A549 (cell line): ENCODE results near the gene NPW. TPM values are rescaled to one million over a fixed set of nuclear protein-coding genes. Genes with fewer than 3 reads are reported as not detected.

ENCODE experiments used
- ATAC-seq, 2 experiments: fragments of 200-7000 bp in 1 of 2; fragments of >200 bp in 1 of 2; cut with Nextera tagmentation in 1 of 2; cut with Tn5 transposase in 1 of 2; 3 replicates each; pipeline versions ENCODE4 v1.8.0 to v1.9.1; 2018 to 2020; ENCODE audit warnings: mild to moderate bottlenecking in 1 of 2, moderate library complexity in 1 of 2
- CTCF ChIA-PET: fragments of 300-600 bp; sonication (Branson Sonifier 250); formaldehyde crosslinking; extraction: SDS; loops from one replicate; lab custom pipeline; 2021; ENCODE audit warnings: antibody characterized with exemption, inconsistent platforms; lab: Yijun Ruan, JAX
- POLR2A ChIA-PET: fragments of 350-600 bp; formaldehyde crosslinking; extraction: SDS; loops from one replicate; lab custom pipeline; 2021; ENCODE audit warnings: antibody characterized with exemption, inconsistent platforms; lab: Yijun Ruan, JAX
- DNase-seq, 2 experiments: peaks; one replicate each; pipeline versions ENCODE4 v3.0.0 to v3.0.0-alpha.2; 2011 to 2016; ENCODE audit warnings: low read depth in 1 of 2, low spot score in 1 of 2
- FAIRE-seq: peaks from 2 replicates; lab custom pipeline; 2011; peaks lifted over from hg19 to GRCh38; lab: Jason Lieb, UNC
- H3K27ac ChIP-seq, 2 experiments: fragments of >200 bp; sonication (Bioruptor Twin); formaldehyde crosslinking; 3 replicates each; pipeline ENCODE4 v1.5.1; 2016 to 2017
- H3K4me1 ChIP-seq: fragments of >200 bp; sonication (Bioruptor Twin); formaldehyde crosslinking; 3 replicates; pipeline ENCODE4 v1.6.1; 2016
- H3K4me2 ChIP-seq: fragments of >200 bp; sonication (Bioruptor Twin); formaldehyde crosslinking; 3 replicates; pipeline ENCODE4 v1.6.1; 2016
- H3K4me3 ChIP-seq: fragments of >200 bp; sonication (Bioruptor Twin); formaldehyde crosslinking; 3 replicates; pipeline ENCODE4 v1.5.1; 2016
- H3K9me3 ChIP-seq: fragments of >200 bp; sonication (Bioruptor Twin); formaldehyde crosslinking; 3 replicates; pipeline ENCODE4 v1.6.1; 2016
- BCL3 ChIP-seq: fragments of >200 bp; sonication (Bioruptor Twin); formaldehyde crosslinking; IDR thresholded peaks from 3 replicates; pipeline ENCODE4 v1.6.1; 2016
- CHD2 ChIP-seq: fragments of 150-350 bp; IDR thresholded peaks from 2 replicates; pipeline ENCODE4 v1.6.1; 2014; ENCODE audit warnings: low read length; ENCODE audit not compliant: partially characterized antibody
- CTCF ChIP-seq: fragments of >200 bp; sonication (Bioruptor Twin); formaldehyde crosslinking; IDR thresholded peaks from 3 replicates; pipeline ENCODE4 v1.5.1; 2016
- E2F6 ChIP-seq: IDR thresholded peaks from 2 replicates; pipeline ENCODE4 v1.6.1; 2012; ENCODE audit warnings: low read depth, borderline replicate concordance
- FOSB ChIP-seq: fragments of 250-450 bp; sonication (Bioruptor Pico); IDR thresholded peaks from 2 replicates; pipeline ENCODE4 v1.5.0; 2020; ENCODE audit warnings: mild to moderate bottlenecking, moderate library complexity
- FOXS1 ChIP-seq: fragments of 250-450 bp; sonication (Bioruptor Pico); IDR thresholded peaks from 2 replicates; pipeline ENCODE4 v1.5.0; 2020; ENCODE audit warnings: mild to moderate bottlenecking, moderate library complexity
- GATA3 ChIP-seq: IDR thresholded peaks from 2 replicates; pipeline ENCODE4 v1.6.1; 2012; ENCODE audit warnings: borderline replicate concordance
- HMGXB4 ChIP-seq: fragments of 250-450 bp; sonication (Bioruptor Pico); IDR thresholded peaks from 2 replicates; pipeline ENCODE4 v1.5.0; 2021; ENCODE audit warnings: mild to moderate bottlenecking, moderate library complexity, borderline replicate concordance
- JUNB ChIP-seq: fragments of >200 bp; sonication (Bioruptor Twin); formaldehyde crosslinking; IDR thresholded peaks from 2 replicates; pipeline ENCODE4 v1.6.1; 2016
- KDM1A ChIP-seq: fragments of 200-600 bp; sonication (generic); IDR thresholded peaks from 2 replicates; pipeline ENCODE4 v1.6.1; 2016; ENCODE audit warnings: low read depth, mild to moderate bottlenecking
- KDM5A ChIP-seq: fragments of 200-600 bp; sonication (generic); IDR thresholded peaks from 2 replicates; pipeline ENCODE4 v1.6.1; 2016; ENCODE audit warnings: antibody characterized with exemption, mild to moderate bottlenecking
- MAFK ChIP-seq: fragments of 450-650 bp; IDR thresholded peaks from 2 replicates; pipeline ENCODE4 v1.6.1; 2014; ENCODE audit not compliant: partially characterized antibody
- MAZ ChIP-seq: fragments of 150-350 bp; IDR thresholded peaks from 2 replicates; pipeline ENCODE4 v1.6.1; 2014; ENCODE audit warnings: antibody characterized with exemption, low read depth, low read length, borderline replicate concordance
- MYC ChIP-seq: IDR thresholded peaks from 2 replicates; pipeline ENCODE4 v1.6.1; 2012; ENCODE audit warnings: mild to moderate bottlenecking, inconsistent platforms, low read length, improper control_type of control experiment, borderline replicate concordance
- NFE2L2 ChIP-seq: fragments of 150-350 bp; conservative IDR thresholded peaks from 2 replicates; pipeline ENCODE4 v1.6.1; 2014; ENCODE audit warnings: low read length
- NPAS2 ChIP-seq: fragments of 250-450 bp; sonication (Bioruptor Pico); IDR thresholded peaks from 2 replicates; pipeline ENCODE4 v1.8.0; 2022; ENCODE audit warnings: mild to moderate bottlenecking, moderate library complexity, borderline replicate concordance
- POLR2AphosphoS2 ChIP-seq: conservative IDR thresholded peaks from 2 replicates; pipeline ENCODE4 v1.6.1; 2012; ENCODE audit warnings: low read length, improper control_type of control experiment, inconsistent platforms
- RFX5 ChIP-seq: fragments of 450-650 bp; IDR thresholded peaks from 2 replicates; pipeline ENCODE4 v1.7.1; 2014; ENCODE audit warnings: antibody characterized with exemption, mild to moderate bottlenecking, moderate library complexity
- RNF2 ChIP-seq: fragments of 200-600 bp; sonication (generic); IDR thresholded peaks from 2 replicates; pipeline ENCODE4 v1.6.1; 2016; ENCODE audit warnings: low read depth, mild to moderate bottlenecking, antibody characterized with exemption, moderate library complexity, borderline replicate concordance
- SREBF2 ChIP-seq: fragments of 450-650 bp; IDR thresholded peaks from 2 replicates; pipeline ENCODE4 v1.6.1; 2014; ENCODE audit warnings: mild to moderate bottlenecking, moderate library complexity
- TP53 ChIP-seq: fragments of 250-450 bp; sonication (Bioruptor Pico); IDR thresholded peaks from 2 replicates; pipeline ENCODE4 v1.5.0; 2021; ENCODE audit warnings: mild to moderate bottlenecking, moderate library complexity
- ZFP36 ChIP-seq: fragments of 450-650 bp; IDR thresholded peaks from 2 replicates; pipeline ENCODE4 v1.6.1; 2014; ENCODE audit warnings: borderline replicate concordance; ENCODE audit not compliant: partially characterized antibody
- WGBS: methylation state at CpG from one replicate; pipeline ENCODE4 v1.1.6; 2017; ENCODE audit errors: missing lambda C conversion rate; 5-methylcytosine and 5-hydroxymethylcytosine counted together
- polyA minus RNA-seq: library from RNA; depleted of rRNA, polyadenylated mRNA; stranded (reverse); fragments of >200 nt; gene quantifications from 2 replicates; pipeline ENCODE4 v1.2.3, GENCODE V29; 2011; rRNA and poly(A)+ RNA removed
- polyA plus RNA-seq, 4 experiments: library from polyadenylated mRNA; depleted of rRNA in 3 of 4; stranded (reverse); fragments of >200 nt; fragmentation: RNase III in 1 of 4; extraction: RNeasy Plus Mini Kit Qiagen cat#74134 plus additional on column Dnase treatment in 1 of 4; gene quantifications; 2 replicates in 3 of 4; 3 replicates in 1 of 4; pipeline ENCODE4 v1.2.3, GENCODE V29; 2011 to 2017
- TF ChIP-seq, protein P1 (sequence below): IDR thresholded peaks from 2 replicates; pipeline ENCODE4 v1.6.1; 2012
- TF ChIP-seq, protein P2 (sequence below): fragments of 150-350 bp; IDR thresholded peaks from 2 replicates; pipeline ENCODE4 v1.6.1; 2014; ENCODE audit warnings: low read depth, mild to moderate bottlenecking, low read length
- TF ChIP-seq, protein P3 (sequence below): IDR thresholded peaks from 2 replicates; pipeline ENCODE4 v1.6.1; 2012

NPW gene
- 0.13 and 0.26 TPM in 2 replicates for polyA plus RNA-seq (2011; rRNA removed)
- polyA plus RNA-seq (2012; cell fraction: cytosol; rRNA removed), result 0.83 and 1.2 TPM in 2 replicates
- 7.5 and 11.1 TPM in 2 replicates for polyA plus RNA-seq (2012; cell fraction: nucleus; rRNA removed)
- 1.0 to 1.6 TPM (median 1.2 TPM) in 3 replicates for polyA plus RNA-seq (2017; fragmentation: RNase III; extraction: RNeasy Plus Mini Kit Qiagen cat#74134 plus additional on column Dnase treatment)
- not detected in 2 replicates for polyA minus RNA-seq

- DNase-seq (no peak), FAIRE-seq (no peak), ATAC-seq (no peak)
- Histone ChIP-seq H3K9me3 (no peaks in the 10 kb centered on the region), H3K4me2 (no peak within 1 kb of the TSS), H3K27ac (peak within 1 kb of the TSS in 1 of 2 experiments; percentile 36; a peak in 1 of 6 replicates), H3K4me1 (peaks cover 44% of the 10 kb centered on the region), H3K4me3 (no peak within 1 kb of the TSS)
- no peak for TF ChIP-seq RNF2
- TF ChIP-seq, protein P1, sequence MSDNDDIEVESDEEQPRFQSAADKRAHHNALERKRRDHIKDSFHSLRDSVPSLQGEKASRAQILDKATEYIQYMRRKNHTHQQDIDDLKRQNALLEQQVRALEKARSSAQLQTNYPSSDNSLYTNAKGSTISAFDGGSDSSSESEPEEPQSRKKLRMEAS, result no peak
- no peak for TF ChIP-seq RFX5
- TF ChIP-seq NPAS2 (CRISPR knock-in tag), result no peak
- TF ChIP-seq MAFK, result no peak
- no peak for TF ChIP-seq FOSB
- no peak for TF ChIP-seq MYC
- TF ChIP-seq E2F6, result no peak
- TF ChIP-seq NFE2L2, result no peak
- no peak for TF ChIP-seq TP53
- TF ChIP-seq FOXS1 (CRISPR knock-in tag), result no peak
- no peak for TF ChIP-seq KDM1A
- no peak for TF ChIP-seq CHD2
- TF ChIP-seq JUNB, result no peak
- TF ChIP-seq SREBF2, result no peak
- TF ChIP-seq, protein P2, sequence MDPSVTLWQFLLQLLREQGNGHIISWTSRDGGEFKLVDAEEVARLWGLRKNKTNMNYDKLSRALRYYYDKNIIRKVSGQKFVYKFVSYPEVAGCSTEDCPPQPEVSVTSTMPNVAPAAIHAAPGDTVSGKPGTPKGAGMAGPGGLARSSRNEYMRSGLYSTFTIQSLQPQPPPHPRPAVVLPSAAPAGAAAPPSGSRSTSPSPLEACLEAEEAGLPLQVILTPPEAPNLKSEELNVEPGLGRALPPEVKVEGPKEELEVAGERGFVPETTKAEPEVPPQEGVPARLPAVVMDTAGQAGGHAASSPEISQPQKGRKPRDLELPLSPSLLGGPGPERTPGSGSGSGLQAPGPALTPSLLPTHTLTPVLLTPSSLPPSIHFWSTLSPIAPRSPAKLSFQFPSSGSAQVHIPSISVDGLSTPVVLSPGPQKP, result no peak
- ChIA-PET CTCF (interaction anchor here (1.4 to 2.4 kb wide), 3 partner anchors 16 to 121 kb away, joined by 3 to 17 read pairs (median 11); no protein-coding TSS in a partner anchor), POLR2A (interaction anchor here (1.3 kb wide), 1 partner anchor 136 kb away, joined by 3 read pairs; the partner anchor contains the start of gene TRAF7)
- 84% methylated on average over 17 of the region's 33 CpGs for WGBS
Measured at GRCh38 chr16:2019518-2019920, at the start of gene NPW. Gene NPW, plus strand, starts transcription at chr16:2019785.

DNA sequence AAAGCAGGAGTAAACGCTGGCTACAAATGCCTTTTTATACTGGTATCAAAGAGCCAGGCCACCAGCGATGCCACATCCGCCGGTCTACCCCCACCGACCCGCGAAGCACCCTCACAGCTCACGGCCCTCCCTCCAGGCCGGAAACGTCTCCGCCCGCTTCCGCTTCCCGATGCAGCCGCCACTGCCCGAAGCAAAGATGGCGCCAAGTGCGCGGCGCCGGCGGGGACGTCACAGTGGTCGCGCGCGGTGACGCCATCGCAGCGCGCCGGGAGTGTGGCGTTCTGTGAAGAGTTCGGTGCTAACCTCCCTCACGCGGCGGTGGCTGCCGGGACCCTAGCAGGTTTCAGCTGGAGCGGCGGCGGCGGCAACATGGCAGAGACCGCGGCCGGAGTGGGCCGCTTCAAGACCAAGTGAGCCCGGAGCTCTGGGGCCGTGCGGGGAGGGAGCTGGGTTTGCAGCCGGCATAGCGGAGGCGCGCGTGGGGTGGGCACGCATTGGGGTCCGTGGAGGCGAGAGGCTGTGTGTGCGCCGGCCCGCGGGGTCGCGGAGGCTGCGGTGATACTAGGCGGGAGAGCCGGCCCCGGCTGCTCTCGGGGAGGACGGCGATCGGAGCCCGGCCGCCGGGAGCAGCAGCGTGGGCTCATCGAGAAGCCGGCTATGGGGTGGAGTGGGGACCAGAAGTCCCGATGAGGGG is 47.6 kb upstream of the NPW start, which contains the start of gene TBL3:
TSS of gene TBL3 (plus strand) at position 258 of the 694 bp plus-strand sequence. CDS start at position 370, 112 bp downstream.
- ATAC-seq, result peak; percentile 85 to 92
- TF ChIP-seq CTCF, result no peak
- peak; percentile 82; the same call in 1 of the 3 replicates for TF ChIP-seq BCL3
- TF ChIP-seq, protein P3, sequence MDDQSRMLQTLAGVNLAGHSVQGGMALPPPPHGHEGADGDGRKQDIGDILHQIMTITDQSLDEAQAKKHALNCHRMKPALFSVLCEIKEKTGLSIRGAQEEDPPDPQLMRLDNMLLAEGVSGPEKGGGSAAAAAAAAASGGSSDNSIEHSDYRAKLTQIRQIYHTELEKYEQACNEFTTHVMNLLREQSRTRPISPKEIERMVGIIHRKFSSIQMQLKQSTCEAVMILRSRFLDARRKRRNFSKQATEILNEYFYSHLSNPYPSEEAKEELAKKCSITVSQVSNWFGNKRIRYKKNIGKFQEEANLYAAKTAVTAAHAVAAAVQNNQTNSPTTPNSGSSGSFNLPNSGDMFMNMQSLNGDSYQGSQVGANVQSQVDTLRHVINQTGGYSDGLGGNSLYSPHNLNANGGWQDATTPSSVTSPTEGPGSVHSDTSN, result no peak
- TF ChIP-seq KDM5A, result peak; percentile 89
- TF ChIP-seq MAZ, result no peak
- no peak for TF ChIP-seq MAFK
- TF ChIP-seq HMGXB4 (CRISPR knock-in tag), result no peak
- no peak; the same call in 1 of the 2 replicates for TF ChIP-seq GATA3
- no peak for TF ChIP-seq POLR2AphosphoS2
- TF ChIP-seq ZFP36, result no peak

More for the DNA sequence above, 47.6 kb upstream of the NPW start, which contains the start of gene TBL3:
- Histone ChIP-seq H3K9me3 (no peaks in the 10 kb centered on the region), H3K4me1 (peaks cover 17% of the 10 kb centered on the region), H3K4me2 (peak within 1 kb of the TSS; percentile 94), H3K4me3 (peak within 1 kb of the TSS; percentile 65), H3K27ac (peak within 1 kb of the TSS; percentile 98 to 99)
- FAIRE-seq (no peak), DNase-seq (peak; percentile 91 to 95)
- ChIA-PET CTCF (interaction anchor here (0.5 to 2.8 kb wide), 7 partner anchors 10 to 169 kb away, joined by 3 to 13 read pairs (median 3); partner anchors contain the start of gene NOXO1), POLR2A (interaction anchor here (0.8 to 1.6 kb wide), 9 partner anchors 9 to 189 kb away, joined by 3 to 13 read pairs (median 4); partner anchors contain the start of genes GFER, NOXO1, NTHL1 and NUBP2)
- 5% methylated on average over 25 of the region's 78 CpGs for WGBS
